IPS-18a (cell line): ENCODE data around the gene AMIGO3.

ENCODE experiments used
- H3K27ac ChIP-seq: one replicate; pipeline ENCODE4 v1.5.1; 2013; ENCODE audit warnings: low read length
- H3K27me3 ChIP-seq: one replicate; pipeline ENCODE4 v1.6.1; 2013; ENCODE audit warnings: mild to moderate bottlenecking, low read length; ENCODE audit not compliant: control insufficient read depth, insufficient read depth
- H3K36me3 ChIP-seq: one replicate; pipeline ENCODE4 v1.6.1; 2013; ENCODE audit warnings: low read depth, low read length; ENCODE audit not compliant: control insufficient read depth
- H3K4me1 ChIP-seq: one replicate; pipeline ENCODE4 v1.6.1; 2013; ENCODE audit warnings: low read depth, low read length; ENCODE audit not compliant: control insufficient read depth
- H3K4me3 ChIP-seq: one replicate; pipeline ENCODE4 v1.5.1; 2013; ENCODE audit warnings: low read length
- H3K9ac ChIP-seq: one replicate; pipeline ENCODE4 v1.6.1; 2013; ENCODE audit warnings: mild to moderate bottlenecking, low read length, moderate library complexity
- H3K9me3 ChIP-seq: one replicate; pipeline ENCODE4 v1.6.1; 2013; ENCODE audit warnings: low read depth, low read length; ENCODE audit not compliant: control insufficient read depth

Gene AMIGO3

DNA sequence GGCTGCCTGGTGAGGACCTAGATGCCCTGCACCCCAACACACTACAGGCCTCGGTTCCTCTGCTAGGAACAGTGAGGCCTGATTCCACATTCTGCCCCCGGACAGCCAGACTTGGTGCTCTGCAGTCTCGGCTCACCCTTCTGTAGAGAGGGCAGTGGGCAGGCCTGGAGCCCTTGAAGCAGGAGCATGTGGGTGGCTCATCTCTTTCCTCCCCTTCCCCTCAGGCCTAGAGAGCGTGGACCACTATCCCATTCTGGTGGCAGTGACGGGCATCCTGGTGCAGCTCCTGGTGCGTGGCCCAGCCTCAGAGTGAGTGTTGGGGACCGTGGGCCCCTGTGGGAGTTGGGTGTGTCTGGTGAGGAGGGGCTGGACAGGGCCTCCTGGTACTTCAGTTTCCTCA lies 3.3 kb downstream of the AMIGO3 start:
- H3K4me3 ChIP-seq = no peak overlapping the region
- H3K9me3 ChIP-seq = no peaks in the 10 kb centered on the region
- H3K9ac ChIP-seq = no peak overlapping the region
- H3K4me1 ChIP-seq = peaks cover 4% of the 10 kb centered on the region
- peaks cover 6% of the 10 kb centered on the region for H3K36me3 ChIP-seq
- no peak overlapping the region for H3K27ac ChIP-seq
- H3K27me3 ChIP-seq = no peaks in the 10 kb centered on the region

DNA sequence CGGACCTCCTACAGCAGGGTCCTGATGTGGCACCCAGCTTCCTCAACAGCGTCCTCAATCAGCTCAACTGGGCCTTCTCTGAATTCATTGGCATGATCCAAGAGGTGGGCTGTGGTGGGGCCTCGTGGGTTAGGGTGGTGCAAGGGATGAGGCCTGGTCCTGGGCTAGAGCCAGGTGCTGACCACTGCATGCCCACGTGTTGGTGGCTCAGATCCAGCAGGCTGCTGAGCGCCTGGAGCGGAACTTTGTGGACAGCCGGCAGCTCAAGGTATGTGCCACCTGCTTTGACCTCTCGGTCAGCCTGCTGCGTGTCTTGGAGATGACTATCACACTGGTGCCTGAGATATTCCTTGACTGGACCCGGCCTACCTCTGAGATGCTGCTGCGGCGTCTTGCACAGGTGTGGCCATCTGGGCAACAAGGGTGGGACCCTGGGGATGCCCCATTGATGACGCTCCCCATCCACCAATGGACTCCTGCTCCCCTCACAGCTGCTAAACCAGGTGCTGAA lies 3.8 kb downstream of the AMIGO3 start:
- Histone ChIP-seq H3K9ac (no peak overlapping the region), H3K4me1 (peaks cover 4% of the 10 kb centered on the region), H3K27ac (no peak overlapping the region), H3K4me3 (no peak overlapping the region), H3K36me3 (peaks cover under 1% of the 10 kb centered on the region), H3K9me3 (no peaks in the 10 kb centered on the region), H3K27me3 (no peaks in the 10 kb centered on the region)

DNA sequence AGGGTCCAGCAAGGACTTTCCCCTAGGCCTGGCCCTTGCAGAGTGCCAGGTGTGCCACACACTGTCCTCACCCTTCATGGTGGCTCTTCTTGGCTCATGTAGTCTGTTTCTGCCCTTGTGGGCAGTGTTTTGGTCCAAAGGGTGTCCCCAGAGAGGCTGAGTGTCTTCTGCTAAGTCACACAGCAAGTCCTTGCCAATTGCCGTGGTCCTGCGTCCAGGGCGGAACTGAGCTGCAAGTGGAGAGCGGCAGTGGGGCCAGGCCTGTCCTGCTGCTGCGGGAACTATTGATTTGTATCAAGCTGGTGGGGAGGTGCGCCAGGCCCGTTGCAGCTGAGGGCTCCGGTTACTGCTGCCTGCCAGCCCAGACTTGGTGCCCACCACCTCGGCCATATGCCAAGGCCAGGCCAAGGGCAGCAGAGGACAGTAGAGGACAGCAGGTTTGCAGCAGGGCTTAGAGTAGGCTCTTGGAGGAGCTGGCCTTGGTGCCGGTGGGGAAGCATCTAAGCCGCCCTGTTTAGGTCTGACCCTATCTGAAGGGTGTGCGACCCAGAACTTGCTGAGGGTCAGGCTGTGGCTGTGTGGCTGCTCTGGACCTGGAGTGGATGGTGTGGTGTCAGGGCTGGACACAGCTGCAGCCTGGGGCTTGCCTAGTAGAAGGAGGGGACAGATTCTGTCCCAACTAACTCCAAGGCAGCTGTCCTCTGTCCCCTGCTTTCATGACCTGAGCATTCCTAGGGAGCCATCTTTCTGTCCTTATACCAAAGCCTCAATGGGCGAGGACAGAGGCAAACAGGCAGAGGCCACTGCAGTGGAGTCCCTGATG lies 4.5 kb downstream of the AMIGO3 start:
- Histone ChIP-seq H3K4me1 (peaks cover 4% of the 10 kb centered on the region), H3K27ac (no peak overlapping the region), H3K36me3 (no peaks in the 10 kb centered on the region), H3K27me3 (no peaks in the 10 kb centered on the region), H3K9ac (no peak overlapping the region), H3K9me3 (no peaks in the 10 kb centered on the region), H3K4me3 (no peak overlapping the region)

DNA sequence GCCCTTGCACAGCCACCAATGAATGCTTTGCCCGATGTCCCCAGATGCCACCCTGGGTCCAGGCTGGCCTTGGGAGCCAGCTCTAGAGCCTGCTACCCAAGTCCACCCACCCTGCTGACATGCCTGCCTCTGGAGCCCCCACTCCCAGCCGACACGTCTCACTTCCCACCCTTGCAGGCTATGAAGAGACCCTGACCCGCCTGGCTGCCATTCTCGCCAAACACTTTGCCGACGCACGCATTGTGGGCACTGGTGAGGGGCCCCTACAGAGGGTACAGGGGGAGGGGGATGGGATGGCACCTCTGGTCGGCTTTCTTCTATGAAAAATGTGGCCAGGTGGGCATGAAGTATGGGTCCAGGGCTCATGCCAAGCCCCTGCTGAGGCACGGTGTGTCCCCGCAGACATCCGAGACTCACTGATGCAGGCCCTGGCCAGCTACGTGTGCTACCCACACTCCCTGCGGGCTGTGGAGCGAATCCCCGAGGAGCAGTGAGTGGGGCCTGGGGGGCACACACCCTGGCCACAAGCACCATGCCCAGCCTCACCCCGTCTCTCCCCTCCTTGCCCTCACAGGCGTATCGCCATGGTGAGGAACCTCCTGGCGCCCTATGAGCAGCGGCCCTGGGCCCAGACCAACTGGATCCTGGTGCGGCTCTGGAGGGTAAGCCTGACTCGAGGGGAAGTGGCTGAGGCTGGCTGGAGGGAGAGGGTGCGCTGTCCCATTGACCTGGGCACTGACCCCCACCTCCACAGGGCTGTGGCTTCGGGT lies 6.0 kb downstream of the AMIGO3 start:
- H3K4me3 ChIP-seq = no peak overlapping the region
- H3K4me1 ChIP-seq = no peaks in the 10 kb centered on the region
- no peaks in the 10 kb centered on the region for H3K36me3 ChIP-seq
- no peaks in the 10 kb centered on the region for H3K9me3 ChIP-seq
- no peaks in the 10 kb centered on the region for H3K27me3 ChIP-seq
- H3K27ac ChIP-seq = no peak overlapping the region
- no peak overlapping the region for H3K9ac ChIP-seq

GRCh38 chr3:49712631-49713317 lies 6.7 kb downstream of the AMIGO3 start:
- Histone ChIP-seq H3K36me3 (no peaks in the 10 kb centered on the region), H3K4me3 (no peak overlapping the region), H3K9ac (no peak overlapping the region), H3K27me3 (no peaks in the 10 kb centered on the region), H3K27ac (no peak overlapping the region), H3K9me3 (no peaks in the 10 kb centered on the region), H3K4me1 (no peaks in the 10 kb centered on the region)

DNA sequence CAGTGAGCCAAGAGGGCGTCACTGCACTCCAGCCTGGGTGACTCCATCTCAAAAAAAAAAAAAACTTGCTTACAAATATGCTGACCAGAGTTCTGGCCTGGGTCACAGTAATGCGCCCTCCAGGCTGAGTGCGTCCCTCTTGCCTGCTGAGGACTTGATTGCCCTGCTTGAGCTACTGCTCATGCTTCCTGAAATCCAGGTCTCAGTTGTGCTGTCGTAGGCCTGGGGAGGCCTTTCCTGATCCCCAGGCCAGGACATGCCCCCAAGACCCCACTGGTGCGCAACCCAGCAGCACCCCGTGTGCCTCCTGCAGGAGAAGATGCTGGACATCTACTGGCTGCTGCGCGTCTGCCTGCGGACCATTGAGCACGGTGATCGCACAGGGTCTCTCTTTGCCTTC lies 7.3 kb downstream of the AMIGO3 start:
- H3K36me3 ChIP-seq = no peaks in the 10 kb centered on the region
- H3K27ac ChIP-seq = no peak overlapping the region
- no peak overlapping the region for H3K9ac ChIP-seq
- no peak overlapping the region for H3K4me3 ChIP-seq
- H3K9me3 ChIP-seq = no peaks in the 10 kb centered on the region
- no peaks in the 10 kb centered on the region for H3K27me3 ChIP-seq
- H3K4me1 ChIP-seq = no peaks in the 10 kb centered on the region

GRCh38 chr3:49711489-49711888 lies 8.0 kb downstream of the AMIGO3 start:
- H3K27ac ChIP-seq = no peak overlapping the region
- no peak overlapping the region for H3K4me3 ChIP-seq
- no peaks in the 10 kb centered on the region for H3K9me3 ChIP-seq
- H3K36me3 ChIP-seq = no peaks in the 10 kb centered on the region
- H3K27me3 ChIP-seq = no peaks in the 10 kb centered on the region
- H3K4me1 ChIP-seq = no peaks in the 10 kb centered on the region
- no peak overlapping the region for H3K9ac ChIP-seq

- Histone ChIP-seq H3K4me1 (no peaks in the 10 kb centered on the region), H3K9me3 (no peaks in the 10 kb centered on the region), H3K9ac (no peak overlapping the region), H3K27ac (no peak overlapping the region), H3K36me3 (peaks cover 8% of the 10 kb centered on the region), H3K4me3 (no peak overlapping the region), H3K27me3 (no peaks in the 10 kb centered on the region)
Observed at GRCh38 chr3:49709852-49710251, 9.6 kb downstream of the AMIGO3 start.

DNA sequence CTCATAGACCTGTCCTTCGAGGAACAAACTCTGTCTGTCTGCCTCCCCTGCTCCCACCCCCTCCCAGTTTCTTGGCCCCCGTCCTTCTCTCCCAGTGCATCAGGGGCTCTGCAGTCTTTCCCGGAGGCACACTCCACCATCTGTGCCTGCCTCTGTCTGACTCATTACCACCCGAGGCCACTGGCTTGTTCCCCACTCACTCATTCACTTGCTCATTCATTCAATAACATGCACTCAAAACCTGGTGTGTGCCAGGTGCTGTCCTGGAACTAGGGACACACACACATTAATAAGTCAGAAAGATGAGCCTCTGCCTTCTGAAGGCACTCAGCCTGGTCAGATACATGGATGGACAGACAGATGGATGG lies 12.4 kb downstream of the AMIGO3 start:
- H3K9ac ChIP-seq = no peak overlapping the region
- peaks cover 8% of the 10 kb centered on the region for H3K36me3 ChIP-seq
- no peaks in the 10 kb centered on the region for H3K4me1 ChIP-seq
- no peaks in the 10 kb centered on the region for H3K9me3 ChIP-seq
- H3K27me3 ChIP-seq = no peaks in the 10 kb centered on the region
- no peak overlapping the region for H3K27ac ChIP-seq
- no peak overlapping the region for H3K4me3 ChIP-seq

DNA sequence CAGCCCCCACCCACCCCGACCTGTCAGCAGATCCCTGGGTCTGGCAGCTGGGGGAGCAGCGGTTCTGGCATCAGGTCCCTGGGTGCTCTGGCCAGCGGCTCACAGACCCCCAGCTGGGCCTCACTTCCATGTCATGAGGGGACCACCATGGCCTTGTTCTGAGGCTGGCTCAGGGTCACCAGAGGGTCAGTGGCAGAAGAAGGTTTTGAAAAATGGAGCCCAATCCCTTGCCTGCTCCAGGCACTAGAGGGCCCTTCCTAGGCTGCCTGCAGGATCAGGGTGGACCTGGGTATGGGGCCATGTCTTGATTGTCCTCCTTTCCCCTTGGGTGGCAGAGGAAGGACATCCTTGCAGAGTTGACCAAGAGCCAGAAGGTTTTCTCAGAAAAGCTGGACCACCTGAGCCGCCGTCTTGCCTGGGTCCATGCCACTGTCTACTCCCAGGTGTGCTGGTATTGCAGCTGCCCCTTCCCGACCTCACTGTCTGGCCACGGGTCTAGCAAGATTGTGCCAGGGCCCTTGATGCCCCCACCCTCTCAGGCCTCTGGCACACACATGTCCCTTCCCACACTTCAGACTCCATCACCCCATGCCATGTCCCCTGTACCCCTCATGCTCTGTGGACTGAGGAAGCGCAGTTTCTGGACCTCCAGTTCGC lies 12.9 kb downstream of the AMIGO3 start:
- H3K27me3 ChIP-seq = no peaks in the 10 kb centered on the region
- no peak overlapping the region for H3K9ac ChIP-seq
- H3K36me3 ChIP-seq = peaks cover 8% of the 10 kb centered on the region
- H3K4me1 ChIP-seq = no peaks in the 10 kb centered on the region
- no peaks in the 10 kb centered on the region for H3K9me3 ChIP-seq
- no peak overlapping the region for H3K27ac ChIP-seq
- H3K4me3 ChIP-seq = no peak overlapping the region

- no peaks in the 10 kb centered on the region for H3K27me3 ChIP-seq
- H3K4me3 ChIP-seq = no peak overlapping the region
- no peak overlapping the region for H3K27ac ChIP-seq
- H3K9ac ChIP-seq = no peak overlapping the region
- H3K36me3 ChIP-seq = peaks cover 8% of the 10 kb centered on the region
- H3K9me3 ChIP-seq = no peaks in the 10 kb centered on the region
- H3K4me1 ChIP-seq = no peaks in the 10 kb centered on the region
Observed at GRCh38 chr3:49705390-49705960, 14.0 kb downstream of the AMIGO3 start.
